Glomerular visceral epithelial cell (primary cell): Measurements from ENCODE around the gene DEK.
"Not testable (repeated sequence)": the region's sequence is repeated elsewhere in the genome, so short reads cannot be mapped to it uniquely, and the experiment has no call there.

Experiments
- DNase-seq: peaks from one replicate; pipeline ENCODE4 v3.0.0-alpha.2; 2016; ENCODE audit errors: extremely low spot score

Gene DEK

GRCh38 chr6:18240230-18240629 lies 24.1 kb downstream of the DEK start:
- DNase-seq = no peak

GRCh38 chr6:18237167-18237566 lies 27.2 kb downstream of the DEK start:
- DNase-seq = no peak

GRCh38 chr6:18235524-18235923 lies 28.8 kb downstream of the DEK start:
- DNase-seq = no peak

- DNase-seq = no peak
Measured at GRCh38 chr6:18234564-18234963, 29.8 kb downstream of the DEK start.

- not testable (repeated sequence) for DNase-seq
Measured at GRCh38 chr6:18233770-18234169, 30.6 kb downstream of the DEK start.

GRCh38 chr6:18231856-18232255 lies 32.5 kb downstream of the DEK start:
- DNase-seq = not testable (repeated sequence)

DNA sequence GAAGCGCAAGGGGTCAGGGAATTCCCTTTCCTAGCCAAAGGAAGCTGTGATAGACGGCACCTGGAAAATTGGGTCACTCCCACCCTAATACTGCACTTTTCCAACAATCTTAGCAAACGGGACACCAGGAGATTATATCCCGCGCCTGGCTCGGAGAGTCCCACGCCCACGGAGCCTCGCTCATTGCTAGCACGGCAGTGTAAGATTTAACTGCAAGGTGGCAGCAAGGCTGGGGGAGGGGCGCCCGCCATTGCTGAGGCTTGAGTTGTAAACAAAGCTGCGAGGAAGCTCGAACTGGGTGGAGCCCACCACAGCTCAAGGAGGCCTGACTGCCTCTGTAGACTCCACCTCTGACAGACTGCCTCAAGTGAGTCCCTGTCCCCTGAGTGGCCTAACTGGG lies 35.7 kb downstream of the DEK start:
- DNase-seq = not testable (repeated sequence)

GRCh38 chr6:18227166-18227565 lies 37.2 kb downstream of the DEK start:
- DNase-seq = not testable (repeated sequence)

DNA sequence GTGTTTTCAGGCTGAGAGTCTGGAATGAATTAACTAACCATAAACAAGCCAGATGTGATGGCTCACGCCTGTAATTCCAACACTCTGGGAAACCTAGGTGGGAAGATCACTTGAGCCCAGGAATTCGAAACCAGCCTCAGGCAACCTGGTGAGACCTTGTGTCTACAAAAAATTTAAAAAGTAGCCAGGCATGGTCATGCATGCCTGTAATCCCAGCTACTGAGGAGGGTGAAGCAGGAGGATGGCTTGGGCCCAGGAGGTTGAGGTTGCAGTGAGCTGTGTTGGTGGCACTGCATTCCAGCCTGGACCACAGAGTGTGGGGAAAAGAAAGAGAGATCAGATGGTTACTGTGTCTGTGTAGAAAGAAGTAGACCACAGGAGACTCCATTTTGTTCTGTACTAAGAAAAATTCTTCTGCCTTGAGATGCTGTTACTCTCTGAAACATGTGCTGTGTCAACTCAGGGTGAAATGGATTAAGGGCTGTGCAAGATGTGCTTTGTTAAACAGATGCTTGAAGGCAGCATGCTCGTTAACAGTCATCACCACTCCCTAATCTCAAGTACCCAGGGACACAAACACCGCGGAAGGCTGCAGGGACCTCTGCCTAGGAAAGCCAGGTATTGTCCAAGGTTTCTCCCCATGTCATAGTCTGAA lies 37.8 kb downstream of the DEK start:
- peak; percentile 85 for DNase-seq

DNA sequence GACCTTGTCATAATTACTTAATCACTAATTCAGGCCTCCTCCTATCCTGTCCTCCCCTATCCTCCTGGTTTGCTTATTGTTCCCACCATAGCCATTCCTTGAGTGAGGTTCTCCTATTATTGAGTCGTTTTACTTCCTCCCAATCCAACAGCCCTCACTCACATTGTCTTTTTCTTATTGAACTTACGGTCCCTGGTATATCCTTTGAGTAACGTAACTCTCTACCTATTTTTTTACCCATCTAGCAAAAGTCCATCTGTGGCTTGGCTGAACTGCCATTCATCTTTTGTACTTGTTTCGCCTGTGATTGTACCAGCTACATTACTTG lies 43.1 kb downstream of the DEK start:
- DNase-seq = no peak

GRCh38 chr6:18219591-18219990 lies 44.7 kb downstream of the DEK start:
- DNase-seq = no peak

- no peak for DNase-seq
Measured at GRCh38 chr6:18218233-18218632, 46.1 kb downstream of the DEK start.

DNA sequence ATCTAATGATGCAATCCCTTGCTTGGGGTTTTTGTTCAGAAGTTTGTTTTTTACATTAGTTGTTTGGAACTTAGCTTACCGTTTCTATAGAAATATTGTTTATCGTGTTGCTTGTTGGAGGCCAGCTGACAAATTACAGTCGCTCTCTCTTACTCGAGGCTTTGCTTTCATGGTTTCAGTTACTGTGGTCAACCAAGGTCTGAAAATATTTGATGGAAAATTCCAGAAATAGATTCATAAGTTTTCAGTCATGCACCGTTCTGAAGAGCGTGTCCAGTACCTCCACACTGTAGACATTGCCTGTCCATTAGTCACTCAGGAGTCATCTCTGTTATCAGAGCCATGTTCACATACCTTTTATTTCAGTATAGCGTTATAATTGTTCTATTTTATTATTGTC lies 47.9 kb downstream of the DEK start:
- DNase-seq = peak; percentile 88

DNA sequence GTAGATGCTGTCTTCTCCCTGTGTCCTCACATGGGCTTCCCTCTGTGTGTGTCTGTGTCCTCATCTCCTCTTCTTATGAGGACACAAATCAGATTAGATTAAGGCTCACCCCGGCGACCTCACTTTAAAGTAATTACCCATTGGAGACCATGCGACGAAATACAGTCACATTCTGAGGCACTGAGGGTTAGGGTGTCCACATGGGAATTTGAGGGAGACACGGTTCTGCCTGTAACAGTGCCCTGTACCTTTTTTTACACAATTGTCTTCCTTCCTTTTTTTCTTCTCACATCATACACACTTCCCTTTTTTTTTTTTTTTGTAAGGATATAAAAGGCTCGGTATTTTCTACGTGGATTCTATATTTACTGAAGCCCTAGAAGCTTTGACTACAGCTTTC lies 48.9 kb downstream of the DEK start:
- no peak for DNase-seq

DNA sequence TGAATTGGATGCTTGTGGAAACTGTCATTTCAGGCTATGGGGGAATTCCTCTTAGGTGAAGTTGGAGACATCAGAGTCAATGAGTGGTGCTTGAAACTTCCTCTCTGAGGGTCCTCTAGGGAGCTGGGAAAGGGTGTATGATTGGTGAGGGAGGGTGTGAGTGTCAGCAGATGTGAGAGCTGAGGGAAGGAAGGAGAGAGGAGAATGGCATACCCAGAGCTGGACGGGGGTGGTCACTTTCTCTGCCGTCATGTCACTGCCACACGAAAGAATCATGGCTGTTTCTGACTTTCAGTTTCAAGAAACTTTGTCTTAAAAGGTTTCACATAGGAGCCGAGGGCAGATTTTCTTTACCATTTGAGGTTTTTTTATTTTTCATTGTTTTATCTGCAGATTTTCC lies 50.3 kb downstream of the DEK start:
- no peak for DNase-seq

- DNase-seq = no peak
Measured at GRCh38 chr6:18213439-18213838, 50.9 kb downstream of the DEK start.

DNA sequence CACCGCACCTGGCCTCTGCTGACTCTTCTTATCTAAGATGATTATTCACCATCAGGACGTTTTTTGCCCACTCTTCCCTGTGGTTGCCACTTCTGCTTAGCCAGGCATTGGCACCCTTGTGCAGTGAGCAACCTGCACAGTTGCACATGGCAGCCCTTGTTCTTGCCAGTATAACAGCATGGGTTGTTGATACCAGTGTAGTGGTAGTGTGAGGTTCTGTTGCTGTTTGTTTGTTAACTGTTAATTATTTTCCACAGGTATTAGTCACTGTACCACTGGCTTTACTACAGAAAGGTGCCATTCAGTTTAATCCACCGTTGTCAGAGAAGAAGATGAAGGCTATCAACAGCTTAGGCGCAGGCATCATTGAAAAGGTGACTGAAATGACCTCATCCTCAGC lies 52.1 kb downstream of the DEK start:
- no peak for DNase-seq

GRCh38 chr6:18211338-18211737 lies 53.0 kb downstream of the DEK start:
- no peak for DNase-seq

GRCh38 chr6:18210707-18211106 lies 53.6 kb downstream of the DEK start:
- no peak for DNase-seq

GRCh38 chr6:18209539-18210197 lies 54.7 kb downstream of the DEK start:
- DNase-seq = no peak

DNA sequence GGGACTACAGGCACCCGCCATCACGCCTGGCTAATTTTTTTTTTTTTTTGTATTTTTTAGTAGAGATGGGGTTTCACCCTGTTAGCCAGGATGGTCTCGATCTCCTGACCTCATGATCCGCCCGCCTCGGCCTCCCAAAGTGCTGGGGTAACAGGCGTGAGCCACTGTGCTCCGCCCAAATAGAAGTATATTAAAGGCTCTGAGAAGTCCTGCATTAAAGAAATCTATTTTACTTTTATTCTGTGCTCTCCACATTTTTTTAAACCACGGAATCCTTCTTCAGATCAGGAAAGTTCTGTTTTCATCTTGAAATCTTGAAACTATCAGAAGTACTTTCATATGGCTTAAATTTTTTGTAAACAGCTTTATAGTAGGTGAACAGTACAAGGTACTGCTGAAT lies 55.6 kb downstream of the DEK start:
- not testable (repeated sequence) for DNase-seq

GRCh38 chr6:18207949-18208348 lies 56.4 kb downstream of the DEK start:
- DNase-seq = no peak

DNA sequence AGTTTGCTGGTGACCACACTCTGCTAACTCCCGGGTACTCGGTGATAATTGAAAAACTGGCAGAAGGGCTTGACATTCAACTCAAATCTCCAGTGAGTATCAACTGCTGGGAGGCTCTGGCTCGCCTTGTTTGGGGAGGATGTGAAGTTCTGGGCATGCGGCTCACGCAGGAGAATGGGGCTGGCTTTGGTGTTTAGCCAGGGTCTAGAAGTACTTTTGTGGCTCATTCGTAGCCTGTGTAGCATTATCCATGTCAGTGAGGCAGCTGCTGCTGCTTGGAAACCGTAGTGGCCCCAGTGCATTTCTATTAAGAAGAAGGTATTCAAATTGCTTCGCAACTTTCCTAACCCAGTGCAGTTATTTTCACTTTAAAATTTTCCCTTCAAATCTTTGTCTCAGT lies 56.9 kb downstream of the DEK start:
- DNase-seq = no peak

DNA sequence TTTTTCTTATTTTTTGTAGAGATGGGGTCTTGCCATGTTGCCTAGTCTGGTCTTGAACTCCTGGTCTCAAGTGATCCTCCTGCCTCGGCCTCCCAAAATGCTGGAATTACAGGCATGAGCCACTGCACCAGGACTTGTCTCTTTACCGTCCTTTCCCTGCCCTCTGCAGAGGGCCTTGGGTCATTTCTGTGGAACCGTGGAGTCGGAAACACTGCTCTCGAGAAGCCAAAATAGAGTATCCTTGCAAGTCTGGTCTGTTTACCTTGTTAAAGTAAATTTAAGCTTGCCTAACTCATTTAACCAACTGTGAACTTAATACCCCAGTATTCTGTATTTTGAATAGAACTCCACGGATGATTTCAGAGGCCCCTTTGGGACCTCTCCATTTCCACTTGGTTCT lies 57.7 kb downstream of the DEK start:
- DNase-seq = no peak
